GM12801 (cell line): ENCODE data around the gene PPFIA2.

Experiments used
- TF ChIP-seq, protein P1 (sequence below): IDR thresholded peaks from one replicate; pipeline ENCODE4 v1.5.1; 2011; ENCODE audit warnings: control low read depth; ENCODE audit not compliant: insufficient read length; ENCODE audit errors: extremely low read depth

PPFIA2 gene

DNA sequence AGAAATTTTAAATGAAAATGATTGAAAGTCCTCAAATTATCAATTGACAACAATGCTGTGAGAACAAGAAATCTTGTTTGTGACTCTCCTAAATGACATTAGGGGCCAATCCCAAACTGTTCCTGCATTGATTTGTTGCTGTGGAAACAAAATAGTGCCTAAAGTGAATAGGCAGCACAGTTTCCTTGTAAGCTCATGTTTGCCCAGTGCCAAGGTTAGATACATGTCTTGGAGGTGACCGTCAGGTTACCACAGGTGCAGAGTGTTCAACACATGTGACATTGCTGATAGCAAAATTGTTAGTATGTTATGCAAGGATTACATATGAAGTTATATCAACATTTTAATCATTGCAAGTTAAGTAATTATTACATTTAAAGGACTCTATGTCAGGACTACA, 388.7 kb downstream of the PPFIA2 start:
- TF ChIP-seq, protein P1, sequence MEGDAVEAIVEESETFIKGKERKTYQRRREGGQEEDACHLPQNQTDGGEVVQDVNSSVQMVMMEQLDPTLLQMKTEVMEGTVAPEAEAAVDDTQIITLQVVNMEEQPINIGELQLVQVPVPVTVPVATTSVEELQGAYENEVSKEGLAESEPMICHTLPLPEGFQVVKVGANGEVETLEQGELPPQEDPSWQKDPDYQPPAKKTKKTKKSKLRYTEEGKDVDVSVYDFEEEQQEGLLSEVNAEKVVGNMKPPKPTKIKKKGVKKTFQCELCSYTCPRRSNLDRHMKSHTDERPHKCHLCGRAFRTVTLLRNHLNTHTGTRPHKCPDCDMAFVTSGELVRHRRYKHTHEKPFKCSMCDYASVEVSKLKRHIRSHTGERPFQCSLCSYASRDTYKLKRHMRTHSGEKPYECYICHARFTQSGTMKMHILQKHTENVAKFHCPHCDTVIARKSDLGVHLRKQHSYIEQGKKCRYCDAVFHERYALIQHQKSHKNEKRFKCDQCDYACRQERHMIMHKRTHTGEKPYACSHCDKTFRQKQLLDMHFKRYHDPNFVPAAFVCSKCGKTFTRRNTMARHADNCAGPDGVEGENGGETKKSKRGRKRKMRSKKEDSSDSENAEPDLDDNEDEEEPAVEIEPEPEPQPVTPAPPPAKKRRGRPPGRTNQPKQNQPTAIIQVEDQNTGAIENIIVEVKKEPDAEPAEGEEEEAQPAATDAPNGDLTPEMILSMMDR, result no peak

DNA sequence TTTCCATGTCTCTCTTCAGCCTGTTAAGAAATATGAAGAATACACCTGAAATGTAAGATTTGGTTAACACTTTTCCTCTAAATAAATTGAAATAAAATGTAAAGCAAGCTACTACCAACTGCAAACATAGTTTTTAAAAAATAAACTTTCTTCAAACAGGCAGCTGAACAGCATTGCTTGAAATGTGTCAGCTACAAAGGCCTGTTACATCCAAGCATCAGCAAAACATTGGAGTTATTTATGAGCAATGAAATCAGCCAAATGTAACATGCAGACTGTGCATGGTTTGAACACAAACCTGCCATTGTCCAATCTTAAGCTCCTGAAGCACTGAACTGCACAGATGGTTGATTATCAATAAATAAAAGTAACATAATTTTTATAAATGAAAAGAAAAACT, 390.0 kb downstream of the PPFIA2 start:
- TF ChIP-seq, protein P1, result no peak

DNA sequence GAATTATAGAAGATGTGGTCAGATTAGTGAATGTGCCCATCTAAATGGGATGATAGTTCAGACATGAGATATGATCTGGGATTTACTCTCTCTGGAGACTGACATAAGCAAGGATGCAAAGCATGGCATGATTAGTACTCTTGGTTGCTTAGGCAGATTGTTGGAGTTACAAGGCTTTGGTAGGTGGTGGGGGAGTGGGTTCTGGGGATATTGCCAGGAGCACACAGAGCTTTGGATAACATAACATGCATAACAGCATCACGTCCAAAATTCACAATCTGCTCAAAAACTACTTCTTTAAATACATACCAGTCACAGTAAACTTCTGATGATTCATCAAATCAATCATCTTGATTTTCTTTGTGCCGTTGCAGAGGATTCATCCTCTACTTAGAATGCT, 393.9 kb downstream of the PPFIA2 start:
- TF ChIP-seq, protein P1, result no peak

DNA sequence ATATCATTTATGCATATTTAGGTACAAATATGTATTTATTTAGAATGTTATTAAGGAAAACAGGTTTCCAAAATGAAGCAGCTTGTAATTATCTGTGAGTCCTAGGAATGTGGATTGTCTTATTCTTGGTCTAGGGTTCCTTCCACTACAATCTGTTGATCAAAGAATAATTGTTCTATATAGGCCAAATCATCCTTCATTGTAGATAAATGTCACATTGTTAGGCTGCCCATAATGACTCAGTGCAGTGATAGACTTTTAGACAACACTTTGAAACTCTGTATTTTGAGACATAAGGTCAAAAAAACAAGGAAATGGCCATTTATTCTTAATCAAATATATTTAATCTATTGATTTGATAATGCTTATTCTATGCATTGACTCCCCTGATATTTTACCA, 398.2 kb downstream of the PPFIA2 start:
- TF ChIP-seq, protein P1, result no peak

DNA sequence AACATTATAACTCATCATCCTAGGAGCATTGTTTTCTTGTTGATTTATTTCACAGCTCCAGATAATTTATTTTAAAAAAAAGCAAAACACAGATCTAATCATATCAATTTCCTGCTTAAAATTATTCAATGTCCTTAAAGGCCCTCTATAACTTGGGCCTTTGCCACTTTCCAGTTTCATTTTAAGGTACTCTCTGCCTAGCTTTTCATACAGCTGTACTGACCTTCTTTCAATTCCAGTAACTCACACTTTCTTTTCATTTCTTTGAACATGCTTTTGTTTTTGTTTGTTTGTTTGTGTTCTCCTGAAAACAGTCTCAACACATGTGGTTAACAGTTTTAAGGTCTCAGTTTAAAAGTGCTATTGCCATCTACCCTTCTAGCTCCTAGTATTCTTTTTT, 399.4 kb downstream of the PPFIA2 start:
- TF ChIP-seq, protein P1, result no peak

DNA sequence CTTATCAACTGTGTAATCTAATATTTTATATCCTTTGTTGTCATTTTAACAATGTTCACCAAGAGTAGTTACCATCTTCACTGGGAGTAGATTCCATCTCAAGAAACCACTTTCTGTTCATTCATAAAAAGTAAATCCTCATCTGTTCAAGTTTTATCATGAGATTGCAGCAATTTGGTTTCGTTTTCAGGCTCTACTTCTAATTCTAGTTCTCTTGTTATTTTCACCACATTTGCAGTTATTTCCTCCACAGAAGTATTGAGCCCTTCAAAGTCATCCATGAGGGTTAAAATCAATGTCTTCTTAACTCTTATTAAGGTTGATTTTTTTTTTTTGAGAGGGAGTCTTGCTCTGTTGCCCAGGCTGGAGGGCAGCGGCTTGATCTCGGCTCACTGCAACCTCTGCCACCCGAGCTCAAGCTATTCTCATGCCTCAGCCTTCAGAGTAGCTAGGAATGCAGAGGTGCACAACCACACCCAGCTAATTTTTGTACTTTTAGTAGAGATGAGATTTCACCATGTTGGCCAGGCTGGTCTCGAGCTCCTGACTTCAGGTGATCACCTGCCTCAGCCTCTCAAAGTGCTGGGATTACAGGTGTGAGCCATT, 404.7 kb downstream of the PPFIA2 start:
- TF ChIP-seq, protein P1, result no peak

DNA sequence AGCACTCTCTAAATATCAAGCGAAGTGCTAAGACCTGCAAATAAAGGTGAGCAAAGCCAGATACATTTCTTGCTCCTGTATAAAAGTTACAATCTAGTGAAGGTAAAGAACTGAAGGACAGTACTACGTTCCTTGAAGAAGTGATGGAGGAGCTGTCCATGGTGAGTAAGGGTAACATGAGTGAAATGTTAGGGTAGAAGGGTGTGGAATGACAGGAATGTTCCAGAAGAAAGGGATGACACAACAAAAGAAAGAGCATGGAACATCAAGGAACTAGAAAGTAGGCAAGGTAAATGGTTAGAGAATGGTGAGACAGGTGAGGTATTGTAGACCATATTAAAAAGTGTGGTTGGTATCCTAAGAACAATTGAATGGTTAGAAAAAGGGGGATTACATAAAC, 408.8 kb downstream of the PPFIA2 start:
- TF ChIP-seq, protein P1, result no peak
